Stomach (tissue), 4 donors: Measurements from ENCODE around the gene MEG3.

Source experiments
- EP300 ChIP-seq: sonication (generic); formaldehyde crosslinking; IDR thresholded peaks from one replicate; pipeline ENCODE4 v1.6.1; 2017; ENCODE audit warnings: antibody characterized with exemption
- POLR2AphosphoS5 ChIP-seq, 3 donors: sonication (generic); formaldehyde crosslinking; IDR thresholded peaks; one replicate each; pipeline ENCODE4 v1.6.1; 2016; ENCODE audit warnings: antibody characterized with exemption in 3 of 3
- TF ChIP-seq, protein P1 (sequence below), 7 experiments: fragments of 450-650 bp in 4 of 7; fragments of 200-600 bp in 3 of 7; sonication (generic) in 3 of 7; IDR thresholded peaks; one replicate each; pipeline ENCODE4 v1.5.1; 2016 to 2019; ENCODE audit warnings: antibody characterized with exemption in 7 of 7, control low read depth in 2 of 7, mild to moderate bottlenecking in 1 of 7

DNA sequence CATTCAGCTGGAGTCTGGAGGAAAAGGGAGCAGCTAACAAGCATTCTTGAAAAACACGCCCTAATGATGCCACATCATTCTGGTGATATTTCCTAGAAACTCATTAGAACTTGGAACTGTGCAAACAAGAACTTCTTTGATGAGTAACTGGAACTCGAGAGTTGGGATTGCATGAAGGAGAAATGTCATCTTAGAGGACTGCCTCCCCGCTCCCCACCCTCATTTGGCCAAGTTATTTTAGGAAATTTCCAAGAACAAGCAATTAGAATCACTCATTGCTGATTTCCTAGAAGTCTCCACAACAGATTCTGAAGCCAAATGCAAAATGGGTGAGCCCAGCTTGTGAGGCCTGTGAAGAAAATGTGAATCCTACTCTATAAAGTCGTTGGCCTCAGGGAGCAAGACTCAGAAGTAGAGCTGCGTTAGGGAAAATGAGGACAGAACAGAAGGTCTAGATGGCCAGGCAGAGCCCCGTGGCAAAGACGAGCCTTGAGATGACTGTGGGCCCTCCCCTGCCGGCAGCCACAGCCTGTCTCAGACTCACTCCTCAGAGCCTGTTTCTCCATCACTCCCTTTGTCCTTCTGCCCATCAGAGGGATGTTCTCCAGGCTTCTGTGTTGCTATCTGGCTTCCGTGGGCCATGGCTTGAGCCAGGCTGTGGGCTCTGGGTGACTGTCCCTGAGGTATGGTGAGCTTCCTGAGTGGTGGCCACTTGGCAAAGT is 39.2 kb downstream of the MEG3 start:
- TF ChIP-seq, protein P1, sequence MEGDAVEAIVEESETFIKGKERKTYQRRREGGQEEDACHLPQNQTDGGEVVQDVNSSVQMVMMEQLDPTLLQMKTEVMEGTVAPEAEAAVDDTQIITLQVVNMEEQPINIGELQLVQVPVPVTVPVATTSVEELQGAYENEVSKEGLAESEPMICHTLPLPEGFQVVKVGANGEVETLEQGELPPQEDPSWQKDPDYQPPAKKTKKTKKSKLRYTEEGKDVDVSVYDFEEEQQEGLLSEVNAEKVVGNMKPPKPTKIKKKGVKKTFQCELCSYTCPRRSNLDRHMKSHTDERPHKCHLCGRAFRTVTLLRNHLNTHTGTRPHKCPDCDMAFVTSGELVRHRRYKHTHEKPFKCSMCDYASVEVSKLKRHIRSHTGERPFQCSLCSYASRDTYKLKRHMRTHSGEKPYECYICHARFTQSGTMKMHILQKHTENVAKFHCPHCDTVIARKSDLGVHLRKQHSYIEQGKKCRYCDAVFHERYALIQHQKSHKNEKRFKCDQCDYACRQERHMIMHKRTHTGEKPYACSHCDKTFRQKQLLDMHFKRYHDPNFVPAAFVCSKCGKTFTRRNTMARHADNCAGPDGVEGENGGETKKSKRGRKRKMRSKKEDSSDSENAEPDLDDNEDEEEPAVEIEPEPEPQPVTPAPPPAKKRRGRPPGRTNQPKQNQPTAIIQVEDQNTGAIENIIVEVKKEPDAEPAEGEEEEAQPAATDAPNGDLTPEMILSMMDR (IDR thresholded peaks at IDR 0.05): no peak
- TF ChIP-seq POLR2AphosphoS5 (IDR thresholded peaks at IDR 0.05) (no peak), EP300 (no peak)
